ENCODE data around the gene PAFAH2. TPM values are rescaled to one million over a fixed set of nuclear protein-coding genes. Genes with fewer than 3 reads are reported as not detected.
A peak's percentile ranks its signal among the peaks of the same experiment; 100 is the strongest.

PAFAH2 gene
- total RNA-seq, 6 donors from 2014 or later: 12.6 to 20.1 (median 15.1) TPM

- 8 to 21% methylated on average over 22 to 24 of the region's 39 CpGs for WGBS, 2 donors
- Histone ChIP-seq H3K4me1 (peaks cover 12 to 18% (median 13%) of the 10 kb centered on the region in 4 donors), H3K4me3 (peak overlapping the region; percentile 54 to 90 (median 80)), H3K9me3 (no peaks in the 10 kb centered on the region), H3K36me3 (no peaks in the 10 kb centered on the region), H3K27me3 (peaks cover 0 to 3% (median 0%) of the 10 kb centered on the region in 4 donors), H3K27ac (peak overlapping the region; percentile 41 to 85 (median 82))
- DNase-seq (peak; percentile 84 to 96), ATAC-seq (ENCODE audit: low FRiP score in 2 of 2) (peak; percentile 97)
- TF ChIP-seq EP300 (IDR thresholded peaks at IDR 0.05) (peak in 1 of 4 donors; percentile 55), CTCF (IDR thresholded peaks at IDR 0.05) (peak; percentile 99 to 100 (median 99)), POLR2A (IDR thresholded peaks at IDR 0.05) (no peak), POLR2AphosphoS5 (IDR thresholded peaks at IDR 0.05) (peak; percentile 39 to 50)
Observed at GRCh38 chr1:26035959-26036755, 38.3 kb upstream of the PAFAH2 start.

- Histone ChIP-seq H3K27me3 (peaks cover 0 to 3% (median 0%) of the 10 kb centered on the region in 4 donors), H3K36me3 (no peaks in the 10 kb centered on the region), H3K4me1 (peaks cover 12 to 18% (median 13%) of the 10 kb centered on the region in 4 donors), H3K9me3 (no peaks in the 10 kb centered on the region), H3K4me3 (peak overlapping the region; percentile 54 to 90 (median 80)), H3K27ac (peak overlapping the region; percentile 41 to 85 (median 82))
- DNase-seq (peak; percentile 96 to 99), ATAC-seq (ENCODE audit: low FRiP score in 2 of 2) (peak; percentile 96 to 98)
- 0 to 2% methylated on average over 34 to 38 of the region's 60 CpGs for WGBS, 2 donors
- TF ChIP-seq POLR2A (IDR thresholded peaks at IDR 0.05): peak in 3 of 4 donors; percentile 48 to 83 (median 77)
- TF ChIP-seq POLR2AphosphoS5 (IDR thresholded peaks at IDR 0.05): peak; percentile 58 to 88
- TF ChIP-seq EP300 (IDR thresholded peaks at IDR 0.05): no peak
- peak in 1 of 6 experiments; percentile 12 for TF ChIP-seq CTCF (IDR thresholded peaks at IDR 0.05)
Observed at GRCh38 chr1:26035203-26035958, 37.5 kb upstream of the PAFAH2 start.

- peaks cover 12 to 18% (median 13%) of the 10 kb centered on the region in 4 donors for H3K4me1 ChIP-seq
- TF ChIP-seq POLR2A (IDR thresholded peaks at IDR 0.05) (no peak), CTCF (IDR thresholded peaks at IDR 0.05) (no peak), POLR2AphosphoS5 (IDR thresholded peaks at IDR 0.05) (no peak), EP300 (IDR thresholded peaks at IDR 0.05) (no peak)
- peak overlapping the region in 3 of 4 donors; percentile 79 to 85 (median 84) for H3K27ac ChIP-seq
- H3K4me3 ChIP-seq: peak overlapping the region; percentile 54 to 90 (median 80)
- peaks cover 0 to 3% (median 0%) of the 10 kb centered on the region in 4 donors for H3K27me3 ChIP-seq
- ATAC-seq (ENCODE audit: low FRiP score in 2 of 2): no peak
- no peaks in the 10 kb centered on the region for H3K36me3 ChIP-seq
- no peak for DNase-seq
- no peaks in the 10 kb centered on the region for H3K9me3 ChIP-seq
- 15 to 35% methylated on average over 6 to 15 of the region's 15 CpGs for WGBS, 2 donors
Observed at GRCh38 chr1:26034504-26035202, 36.8 kb upstream of the PAFAH2 start.

- H3K27ac ChIP-seq: no peak overlapping the region
- peaks cover 12 to 18% (median 13%) of the 10 kb centered on the region in 4 donors for H3K4me1 ChIP-seq
- H3K36me3 ChIP-seq: no peaks in the 10 kb centered on the region
- H3K27me3 ChIP-seq: peaks cover 0 to 3% (median 0%) of the 10 kb centered on the region in 4 donors
- H3K9me3 ChIP-seq: no peaks in the 10 kb centered on the region
- DNase-seq (no peak), ATAC-seq (ENCODE audit: low FRiP score in 2 of 2) (no peak)
- TF ChIP-seq POLR2A (IDR thresholded peaks at IDR 0.05) (no peak), POLR2AphosphoS5 (IDR thresholded peaks at IDR 0.05) (no peak), EP300 (IDR thresholded peaks at IDR 0.05) (no peak), CTCF (IDR thresholded peaks at IDR 0.05) (no peak)
- no peak overlapping the region for H3K4me3 ChIP-seq
- 73 to 84% methylated on average over 12 of the region's 12 CpGs for WGBS, 2 donors
Observed at GRCh38 chr1:26032656-26033357, 34.9 kb upstream of the PAFAH2 start.

Data from upper lobe of left lung (tissue), 6 donors.